CD4-positive, alpha-beta memory T cell (primary cell): ENCODE results near the gene EPOP. TPM values are rescaled to one million over a fixed set of nuclear protein-coding genes. Genes with fewer than 3 reads are reported as not detected.
A peak's percentile ranks its signal among the peaks of the same experiment; 100 is the strongest.

Experiments
- CTCF ChIA-PET: fragments of 350-600 bp; sonication (Branson Sonifier 250); formaldehyde crosslinking; loops from one replicate; lab custom pipeline; 2021; ENCODE audit warnings: inconsistent platforms; ENCODE audit not compliant: partially characterized antibody; lab: Charles Lee
- POLR2A ChIA-PET: fragments of 350-600 bp; sonication (Branson Sonifier 250); formaldehyde crosslinking; loops from one replicate; lab custom pipeline; 2021; ENCODE audit not compliant: partially characterized antibody; lab: Charles Lee
- DNase-seq, 5 donors: peaks; one replicate each; pipeline versions ENCODE4 v3.0.0 to v3.0.0-alpha.2; 2020 to 2022; ENCODE audit warnings: mixed read lengths in 1 of 5
- H3K27ac ChIP-seq: one replicate; pipeline ENCODE4 v1.7.0; 2013; ENCODE audit warnings: low read depth, low read length
- H3K27me3 ChIP-seq: 2 replicates; pipeline ENCODE4 v1.7.0; 2013; ENCODE audit warnings: mild to moderate bottlenecking, low read length, moderate library complexity; ENCODE audit not compliant: insufficient read depth
- H3K36me3 ChIP-seq: 2 replicates; pipeline ENCODE4 v1.7.0; 2013; ENCODE audit warnings: mild to moderate bottlenecking, low read length, moderate library complexity; ENCODE audit not compliant: insufficient read depth
- H3K4me1 ChIP-seq: 2 replicates; pipeline ENCODE4 v1.7.0; 2013; ENCODE audit warnings: mild to moderate bottlenecking, low read length, moderate library complexity; ENCODE audit not compliant: insufficient read depth
- H3K4me3 ChIP-seq, 2 donors: one replicate each; pipeline ENCODE4 v1.7.0; 2013; ENCODE audit warnings: low read length in 2 of 2, mild to moderate bottlenecking in 1 of 2
- H3K9me3 ChIP-seq, 2 donors: one replicate each; pipeline ENCODE4 v1.7.0; 2013; ENCODE audit warnings: low read length in 2 of 2, control low read depth in 1 of 2; ENCODE audit not compliant: control insufficient read depth in 1 of 2
- H3K27ac Mint-ChIP-seq, 7 donors: one replicate each; pipeline ENCODE4 v1.8.0; 2020 to 2021; ENCODE audit warnings: mixed read lengths in 7 of 7, mild to moderate bottlenecking in 6 of 7, inconsistent platforms in 3 of 7, moderate library complexity in 3 of 7
- H3K27me3 Mint-ChIP-seq, 2 donors: one replicate each; pipeline ENCODE4 v1.8.0; 2020 to 2021; ENCODE audit warnings: mixed read lengths in 2 of 2
- H3K36me3 Mint-ChIP-seq, 2 donors: one replicate each; pipeline ENCODE4 v1.8.0; 2020 to 2021; ENCODE audit warnings: mixed read lengths in 2 of 2, inconsistent platforms in 1 of 2, mild to moderate bottlenecking in 1 of 2
- H3K4me1 Mint-ChIP-seq, 4 donors: one replicate each; pipeline ENCODE4 v1.8.0; 2020 to 2021; ENCODE audit warnings: mixed read lengths in 4 of 4, mild to moderate bottlenecking in 1 of 4
- H3K4me3 Mint-ChIP-seq, 8 donors: one replicate each; pipeline ENCODE4 v1.8.0; 2020 to 2021; ENCODE audit warnings: mixed read lengths in 8 of 8, mild to moderate bottlenecking in 7 of 8, moderate library complexity in 6 of 8, inconsistent platforms in 3 of 8
- H3K9me3 Mint-ChIP-seq, 8 donors: one replicate each; pipeline ENCODE4 v1.8.0; 2020 to 2021; ENCODE audit warnings: mixed read lengths in 8 of 8, mild to moderate bottlenecking in 5 of 8, inconsistent platforms in 3 of 8, moderate library complexity in 1 of 8
- intact Hi-C: fragments of 100-400 bp; cut with micrococcal nuclease; formaldehyde crosslinking; loops from one replicate; pipeline ENCODE4 v1.15.1; 2023
- polyA plus RNA-seq, 2 donors: library from polyadenylated mRNA; unstranded; fragments of 300-500 nt; fragmentation: Illumina TruSeq; gene quantifications; one replicate each; pipeline ENCODE4 v1.2.3, GENCODE V29; 2021
- total RNA-seq, 2 experiments: library from RNA; stranded (reverse); gene quantifications; one replicate each; pipeline ENCODE4 v1.2.3, GENCODE V29; 2021

EPOP gene
- total and polyA plus RNA-seq, 4 experiments from 2014 or later = 0.09 to 0.25 TPM; not detected in 2

- Mint-ChIP-seq H3K27ac (peak overlapping the region; percentile 92 to 98 (median 98)), H3K36me3 (peaks cover 0 to 44% of the 10 kb centered on the region in 2 donors), H3K27me3 (no peaks in the 10 kb centered on the region), H3K9me3 (no peaks in the 10 kb centered on the region), H3K4me1 (peaks cover 23 to 66% (median 34%) of the 10 kb centered on the region in 4 donors), H3K4me3 (peak overlapping the region; percentile 92 to 99 (median 96))
- Histone ChIP-seq H3K36me3 (no peaks in the 10 kb centered on the region), H3K4me1 (peaks cover 40% of the 10 kb centered on the region), H3K4me3 (peak overlapping the region; percentile 74 to 97), H3K27me3 (no peaks in the 10 kb centered on the region), H3K9me3 (no peaks in the 10 kb centered on the region), H3K27ac (peak overlapping the region; percentile 94)
- ChIA-PET POLR2A (interaction anchor here (0.6 to 14.0 kb wide), 15 partner anchors 9 to 169 kb away, joined by 3 to 588 read pairs (median 5); partner anchors contain the start of genes CISD3, CWC25, EPOP and PIP4K2B), CTCF (interaction anchor here (1.2 to 1.7 kb wide), 4 partner anchors 27 to 143 kb away, joined by 3 to 10 read pairs (median 4); no protein-coding TSS in a partner anchor)
- DNase-seq = peak; percentile 75 to 83 (median 80)
- intact Hi-C loops = loop anchor here (1.0 to 10.0 kb wide), 4 partner anchors 50 to 502 kb away; partner anchors contain the start of genes LASP1, PIP4K2B, PSMB3 and RPL19
These were observed 27.6 kb upstream of the EPOP start for GRCh38 chr17:38702166-38702915.

GRCh38 chr17:38701504-38702165, 26.9 kb upstream of the EPOP start:
- no peaks in the 10 kb centered on the region for H3K36me3 ChIP-seq
- CTCF ChIA-PET = interaction anchor here (0.5 to 1.7 kb wide), 5 partner anchors 25 to 595 kb away, joined by 3 to 10 read pairs (median 4); no protein-coding TSS in a partner anchor
- H3K9me3 Mint-ChIP-seq = no peaks in the 10 kb centered on the region
- H3K4me3 ChIP-seq = peak overlapping the region in 1 of 2 donors; percentile 97
- peak overlapping the region; percentile 94 for H3K27ac ChIP-seq
- peaks cover 0 to 37% of the 10 kb centered on the region in 2 donors for H3K36me3 Mint-ChIP-seq
- peaks cover 27 to 66% (median 35%) of the 10 kb centered on the region in 4 donors for H3K4me1 Mint-ChIP-seq
- H3K4me1 ChIP-seq = peaks cover 39% of the 10 kb centered on the region
- H3K27ac Mint-ChIP-seq = peak overlapping the region; percentile 92 to 98 (median 95)
- DNase-seq = peak; percentile 66 to 95 (median 68)
- no peaks in the 10 kb centered on the region for H3K27me3 Mint-ChIP-seq
- no peaks in the 10 kb centered on the region for H3K9me3 ChIP-seq
- intact Hi-C loops = loop anchor here (1.0 to 10.0 kb wide), 5 partner anchors 24 to 503 kb away; partner anchors contain the start of genes LASP1, PIP4K2B, PSMB3 and RPL19
- POLR2A ChIA-PET = interaction anchor here (0.6 to 14.0 kb wide), 13 partner anchors 9 to 124 kb away, joined by 3 to 588 read pairs (median 5); partner anchors contain the start of genes CISD3, CWC25, EPOP and PIP4K2B
- peak overlapping the region; percentile 73 to 89 (median 82) for H3K4me3 Mint-ChIP-seq
- H3K27me3 ChIP-seq = no peaks in the 10 kb centered on the region

- Mint-ChIP-seq H3K4me3 (no peak overlapping the region), H3K27me3 (no peaks in the 10 kb centered on the region), H3K9me3 (no peaks in the 10 kb centered on the region), H3K36me3 (peaks cover 0 to 16% of the 10 kb centered on the region in 2 donors), H3K4me1 (peaks cover 23 to 48% (median 30%) of the 10 kb centered on the region in 4 donors), H3K27ac (peak overlapping the region in 2 of 7 donors; percentile 2 to 8)
- ChIA-PET CTCF (interaction anchor here (1.5 kb wide), 1 partner anchor 21 kb away, joined by 5 read pairs; no protein-coding TSS in a partner anchor), POLR2A (interaction anchor here (1.7 kb wide), 1 partner anchor 11 kb away, joined by 5 read pairs; no protein-coding TSS in a partner anchor)
- H3K9me3 ChIP-seq = no peaks in the 10 kb centered on the region
- intact Hi-C loops = no loop called here
- H3K27me3 ChIP-seq = no peaks in the 10 kb centered on the region
- H3K36me3 ChIP-seq = no peaks in the 10 kb centered on the region
- no peak overlapping the region for H3K27ac ChIP-seq
- H3K4me3 ChIP-seq = no peak overlapping the region
- H3K4me1 ChIP-seq = peaks cover 33% of the 10 kb centered on the region
- DNase-seq = no peak
These were observed 24.0 kb upstream of the EPOP start for GRCh38 chr17:38698760-38699159.

GRCh38 chr17:38697061-38697820, 22.5 kb upstream of the EPOP start:
- H3K4me3 Mint-ChIP-seq = peak overlapping the region in 2 of 8 donors; percentile 29 to 50

GRCh38 chr17:38693700-38694329, 19.1 kb upstream of the EPOP start:
- no peaks in the 10 kb centered on the region for H3K36me3 ChIP-seq
- peaks cover 9% of the 10 kb centered on the region for H3K4me1 ChIP-seq
- Mint-ChIP-seq H3K9me3 (peaks cover 0 to 2% (median 0%) of the 10 kb centered on the region in 8 donors), H3K27ac (peak overlapping the region in 1 of 7 donors; percentile 80), H3K36me3 (no peaks in the 10 kb centered on the region), H3K4me1 (peaks cover 12 to 15% (median 13%) of the 10 kb centered on the region in 4 donors), H3K4me3 (no peak overlapping the region), H3K27me3 (peaks cover 0 to 1% of the 10 kb centered on the region in 2 donors)
- POLR2A ChIA-PET = no interaction called here
- CTCF ChIA-PET = no interaction called here
- no peak overlapping the region for H3K4me3 ChIP-seq
- no peak for DNase-seq
- intact Hi-C loops = no loop called here
- H3K9me3 ChIP-seq = no peaks in the 10 kb centered on the region
- H3K27ac ChIP-seq = no peak overlapping the region
- H3K27me3 ChIP-seq = no peaks in the 10 kb centered on the region

More at GRCh38 chr17:38697061-38697820, 22.5 kb upstream of the EPOP start:
- H3K9me3 ChIP-seq = no peaks in the 10 kb centered on the region
- H3K4me1 ChIP-seq = peaks cover 26% of the 10 kb centered on the region
- H3K27ac Mint-ChIP-seq = peak overlapping the region in 6 of 7 donors; percentile 28 to 77 (median 57)
- intact Hi-C loops = no loop called here
- CTCF ChIA-PET = interaction anchor here (1.0 to 1.4 kb wide), 4 partner anchors 19 to 38 kb away, joined by 3 to 9 read pairs (median 4); partner anchors contain the start of gene EPOP
- no peak overlapping the region for H3K27ac ChIP-seq
- POLR2A ChIA-PET = interaction anchor here (0.7 to 1.4 kb wide), 3 partner anchors 9 to 31 kb away, joined by 4 to 8 read pairs (median 6); no protein-coding TSS in a partner anchor
- peaks cover 0 to 5% of the 10 kb centered on the region in 2 donors for H3K36me3 Mint-ChIP-seq
- H3K4me3 ChIP-seq = no peak overlapping the region
- peaks cover 0 to 1% of the 10 kb centered on the region in 2 donors for H3K27me3 Mint-ChIP-seq
- H3K9me3 Mint-ChIP-seq = peaks cover 0 to 2% (median 0%) of the 10 kb centered on the region in 8 donors
- DNase-seq = no peak
- H3K27me3 ChIP-seq = no peaks in the 10 kb centered on the region
- H3K36me3 ChIP-seq = no peaks in the 10 kb centered on the region
- peaks cover 23 to 33% (median 24%) of the 10 kb centered on the region in 4 donors for H3K4me1 Mint-ChIP-seq

GRCh38 chr17:38691154-38691553, 16.4 kb upstream of the EPOP start:
- Mint-ChIP-seq H3K27me3 (peaks cover 0 to 4% of the 10 kb centered on the region in 2 donors), H3K9me3 (peaks cover 0 to 2% (median 0%) of the 10 kb centered on the region in 8 donors), H3K4me3 (no peak overlapping the region), H3K27ac (peak overlapping the region in 1 of 7 donors; percentile 48), H3K4me1 (peaks cover 0 to 1% (median 0%) of the 10 kb centered on the region in 4 donors), H3K36me3 (no peaks in the 10 kb centered on the region)
- DNase-seq = no peak
- H3K4me1 ChIP-seq = no peaks in the 10 kb centered on the region
- intact Hi-C loops = no loop called here
- no peaks in the 10 kb centered on the region for H3K9me3 ChIP-seq
- H3K27me3 ChIP-seq = no peaks in the 10 kb centered on the region
- ChIA-PET POLR2A (interaction anchor here (1.4 to 1.5 kb wide), 2 partner anchors 11 to 15 kb away, joined by 4 to 7 read pairs; no protein-coding TSS in a partner anchor), CTCF (interaction anchor here (1.3 to 3.3 kb wide), 3 partner anchors 10 to 45 kb away, joined by 4 to 13 read pairs (median 6); no protein-coding TSS in a partner anchor)
- H3K27ac ChIP-seq = no peak overlapping the region
- no peaks in the 10 kb centered on the region for H3K36me3 ChIP-seq
- H3K4me3 ChIP-seq = no peak overlapping the region
